NCI-H82 treated with DMSO at 0.1 percent for 48 hours (cell line): ENCODE measurements around the gene SLC22A23.

ENCODE experiments used
- DNase-seq: peaks from one replicate; lab custom pipeline; 2025; ENCODE audit not compliant: unreplicated experiment; lab: John Stamatoyannopoulos, UW

SLC22A23 gene

GRCh38 chr6:3231247-3232016 is 225.4 kb downstream of the SLC22A23 start:
- peak; percentile 67 for DNase-seq

- peak; percentile 33 for DNase-seq
These were observed 226.0 kb downstream of the SLC22A23 start for GRCh38 chr6:3230900-3231246.

- DNase-seq: no peak
These were observed 226.5 kb downstream of the SLC22A23 start for GRCh38 chr6:3230256-3230882.

- DNase-seq: no peak
These were observed 227.2 kb downstream of the SLC22A23 start for GRCh38 chr6:3229566-3230178.

GRCh38 chr6:3228771-3229565 is 227.9 kb downstream of the SLC22A23 start:
- DNase-seq: peak; percentile 17

- no peak for DNase-seq
These were observed 228.7 kb downstream of the SLC22A23 start for GRCh38 chr6:3228046-3228671.

GRCh38 chr6:3227363-3228045 is 229.3 kb downstream of the SLC22A23 start, which contains the start of gene TUBB2B:
Gene TUBB2B, minus strand, starts transcription at chr6:3227653. Its CDS starts 110 bp downstream, at chr6:3227543.
- DNase-seq: peak; percentile 78

GRCh38 chr6:3226481-3227362 is 230.1 kb downstream of the SLC22A23 start:
- peak; percentile 42 for DNase-seq

GRCh38 chr6:3226042-3226441 is 230.8 kb downstream of the SLC22A23 start:
- DNase-seq: no peak

GRCh38 chr6:3222506-3223038 is 234.3 kb downstream of the SLC22A23 start:
- DNase-seq: no peak

GRCh38 chr6:3221578-3221977 is 235.3 kb downstream of the SLC22A23 start:
- no peak for DNase-seq

GRCh38 chr6:3220366-3220765 is 236.5 kb downstream of the SLC22A23 start:
- no peak for DNase-seq
